Heart left ventricle (tissue), 13 donors: ENCODE measurements around the gene LIN52.

Source experiments
- CTCF ChIP-seq, 12 donors: fragments of 200-600 bp; sonication (generic) in 4 of 12; IDR thresholded peaks; one replicate each; pipeline versions ENCODE4 v1.5.0 to v1.8.0; 2018 to 2022; ENCODE audit warnings: antibody characterized with exemption in 12 of 12, mild to moderate bottlenecking in 5 of 12
- POLR2A ChIP-seq, 2 donors: fragments of 450-650 bp; IDR thresholded peaks; one replicate each; pipeline ENCODE4 v1.6.1; 2017; ENCODE audit warnings: antibody characterized with exemption in 2 of 2, mild to moderate bottlenecking in 2 of 2, moderate library complexity in 2 of 2
- donor health status: ischemic (EF 13 %, LVEDD 7.1; RV severe dilation, severe dysfunction).
- donor health status: DM: no; HTN: yes; CAD: no.
- donor health status: DM: no; HTN: no; CAD: no.
- donor health status: ischemic (EF 25% LVEDD 6.9; RV normal size, moderate dysfunction).
- donor health status: ischemic (EF 25% LVEDD 5.7; RV mildly dilated, moderate dysfunction).
- donor health status: ischemic (EF 35%, LVEDD 5.7; RV mildly dilated, moderate dysfunction).
- donor health status: nonischemic (EF 11% LVEDD 7.7; RV severe dilation, severe dysfunction).
- donor health status: DM: yes; HTN: yes; CAD: no.
- donor health status: PGD.
- donor health status: ischemic (EF 29% LVEDD 5.4; RV normal size, mild dysfunction).
- donor health status: nonischemic (EF 23%, LVEDD 6.1; RV moderate dilation, normal function).

GRCh38 chr14:74176400-74176793, 91.6 kb downstream of the LIN52 start:
- no peak for TF ChIP-seq CTCF (IDR thresholded peaks at IDR 0.05)
- TF ChIP-seq POLR2A (IDR thresholded peaks at IDR 0.05) = no peak
